ENCODE results near the gene GPR146. TPM values are rescaled to one million over a fixed set of nuclear protein-coding genes. Genes with fewer than 3 reads are reported as not detected.
A peak's percentile ranks its signal among the peaks of the same experiment; 100 is the strongest.

Gene GPR146
- total and polyA plus RNA-seq, 7 donors, result 3.0 to 33.5 (median 10.8) TPM

DNA sequence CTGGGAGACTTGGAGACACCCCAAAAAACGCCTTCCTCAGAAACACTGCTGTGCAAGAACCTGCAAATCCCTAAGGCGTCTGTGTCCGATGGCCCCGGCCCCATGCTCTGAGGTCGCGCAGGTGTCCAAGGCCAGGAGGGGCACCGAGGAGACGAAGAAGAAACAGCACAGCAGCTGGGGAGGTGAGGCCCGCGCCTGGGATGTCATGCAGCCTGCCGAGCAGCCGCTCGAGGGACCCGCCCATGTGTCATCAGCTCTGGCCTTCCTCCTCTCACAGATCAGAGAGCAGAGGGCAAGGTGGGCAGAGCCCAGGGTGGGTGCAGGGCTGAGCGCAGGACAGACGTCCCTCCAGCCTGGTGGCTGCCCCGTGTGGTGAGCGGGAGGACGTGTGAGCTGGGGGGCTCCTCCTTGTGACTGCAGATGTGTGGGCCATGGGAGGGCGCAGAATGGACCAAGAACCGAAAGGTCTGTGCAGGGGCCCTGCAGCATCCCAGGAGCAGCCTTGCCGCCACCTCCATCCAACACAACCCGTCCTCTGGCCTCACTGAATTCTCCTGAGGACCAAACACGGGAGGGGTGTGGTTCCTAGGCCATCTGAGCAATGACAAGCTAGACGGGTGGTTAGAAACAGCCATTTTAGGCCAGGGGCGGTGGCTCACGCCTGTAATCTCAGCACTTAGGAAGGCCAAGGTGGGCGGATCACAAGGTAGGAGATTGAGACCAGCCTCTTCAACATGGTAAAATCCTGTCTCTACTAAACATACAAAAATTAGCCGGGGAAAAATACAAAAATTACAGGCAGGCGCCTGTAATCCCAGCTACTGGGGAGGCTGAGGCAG, 30.5 kb downstream of the GPR146 start:
- Histone ChIP-seq H3K27ac (no peak overlapping the region), H3K4me3 (no peak overlapping the region), H3K9me3 (no peaks in the 10 kb centered on the region), H3K4me1 (peaks cover 0 to 8% (median 0%) of the 10 kb centered on the region in 4 donors), H3K36me3 (no peaks in the 10 kb centered on the region), H3K27me3 (no peaks in the 10 kb centered on the region)
- DNase-seq, result no peak
- TF ChIP-seq, protein P1, sequence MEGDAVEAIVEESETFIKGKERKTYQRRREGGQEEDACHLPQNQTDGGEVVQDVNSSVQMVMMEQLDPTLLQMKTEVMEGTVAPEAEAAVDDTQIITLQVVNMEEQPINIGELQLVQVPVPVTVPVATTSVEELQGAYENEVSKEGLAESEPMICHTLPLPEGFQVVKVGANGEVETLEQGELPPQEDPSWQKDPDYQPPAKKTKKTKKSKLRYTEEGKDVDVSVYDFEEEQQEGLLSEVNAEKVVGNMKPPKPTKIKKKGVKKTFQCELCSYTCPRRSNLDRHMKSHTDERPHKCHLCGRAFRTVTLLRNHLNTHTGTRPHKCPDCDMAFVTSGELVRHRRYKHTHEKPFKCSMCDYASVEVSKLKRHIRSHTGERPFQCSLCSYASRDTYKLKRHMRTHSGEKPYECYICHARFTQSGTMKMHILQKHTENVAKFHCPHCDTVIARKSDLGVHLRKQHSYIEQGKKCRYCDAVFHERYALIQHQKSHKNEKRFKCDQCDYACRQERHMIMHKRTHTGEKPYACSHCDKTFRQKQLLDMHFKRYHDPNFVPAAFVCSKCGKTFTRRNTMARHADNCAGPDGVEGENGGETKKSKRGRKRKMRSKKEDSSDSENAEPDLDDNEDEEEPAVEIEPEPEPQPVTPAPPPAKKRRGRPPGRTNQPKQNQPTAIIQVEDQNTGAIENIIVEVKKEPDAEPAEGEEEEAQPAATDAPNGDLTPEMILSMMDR (IDR thresholded peaks at IDR 0.05), result no peak
- no peak for TF ChIP-seq POLR2A (IDR thresholded peaks at IDR 0.05)
- TF ChIP-seq POLR2AphosphoS5 (IDR thresholded peaks at IDR 0.05), result no peak
- TF ChIP-seq EP300 (IDR thresholded peaks at IDR 0.05), result no peak
- 82 to 86% methylated on average over 30 of the region's 30 CpGs for WGBS, 2 donors
- intact Hi-C loops (cut with DNase I), result no loop called here

DNA sequence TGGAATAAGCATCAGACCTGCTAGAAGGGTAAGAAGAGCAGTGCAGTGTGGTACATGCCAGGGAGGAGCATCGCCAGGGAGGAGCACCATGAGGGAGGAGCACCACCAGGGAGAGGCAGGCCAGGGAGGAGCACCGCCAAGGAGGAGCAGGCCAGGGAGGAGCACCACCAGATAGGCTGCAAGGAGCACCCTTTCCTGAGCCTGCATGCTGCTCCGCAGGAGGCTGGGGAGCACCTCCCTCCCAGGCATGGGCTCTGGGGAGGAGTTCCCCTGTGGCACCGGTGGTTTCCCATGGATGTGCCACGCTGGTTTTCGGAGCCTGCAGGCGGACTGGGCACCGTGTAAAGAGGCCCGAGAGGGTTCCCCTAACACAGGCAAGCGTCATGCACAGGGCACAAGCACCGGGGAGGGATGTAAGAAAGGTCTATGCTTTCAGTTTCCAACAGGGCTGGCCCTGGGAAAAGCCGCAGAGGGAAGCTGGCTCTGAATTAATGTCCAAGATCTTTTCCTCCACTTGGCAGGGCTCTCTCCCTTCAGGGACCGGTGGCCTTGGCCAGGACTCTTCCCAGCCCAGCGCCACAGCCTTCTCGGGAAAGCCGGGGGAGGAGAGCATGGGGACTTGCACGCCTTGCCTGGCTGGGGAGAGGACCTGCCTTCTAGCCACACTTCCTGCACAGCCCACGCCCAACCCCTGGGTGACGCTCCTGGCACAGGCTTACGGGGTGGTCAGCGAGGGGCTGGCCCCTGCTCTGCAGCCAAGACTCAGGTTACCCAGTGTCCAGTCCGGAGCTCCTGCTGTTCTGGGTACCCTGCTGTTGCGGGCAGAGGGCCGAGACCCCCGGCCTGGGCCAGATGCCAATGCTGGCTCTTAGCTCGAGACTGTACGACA, 32.1 kb downstream of the GPR146 start:
- intact Hi-C loops (cut with DNase I), result no loop called here
- peaks cover 0 to 11% (median 2%) of the 10 kb centered on the region in 4 donors for H3K4me1 ChIP-seq
- DNase-seq, result no peak
- 85 to 86% methylated on average over 27 of the region's 27 CpGs for WGBS, 2 donors
- H3K9me3 ChIP-seq, result no peaks in the 10 kb centered on the region
- H3K27me3 ChIP-seq, result no peaks in the 10 kb centered on the region
- H3K27ac ChIP-seq, result peak overlapping the region in 2 of 4 donors; percentile 16 to 27
- H3K36me3 ChIP-seq, result no peaks in the 10 kb centered on the region
- H3K4me3 ChIP-seq, result no peak overlapping the region
- TF ChIP-seq, protein P1 (IDR thresholded peaks at IDR 0.05), result no peak
- TF ChIP-seq POLR2AphosphoS5 (IDR thresholded peaks at IDR 0.05) (no peak), POLR2A (IDR thresholded peaks at IDR 0.05) (no peak)

DNA sequence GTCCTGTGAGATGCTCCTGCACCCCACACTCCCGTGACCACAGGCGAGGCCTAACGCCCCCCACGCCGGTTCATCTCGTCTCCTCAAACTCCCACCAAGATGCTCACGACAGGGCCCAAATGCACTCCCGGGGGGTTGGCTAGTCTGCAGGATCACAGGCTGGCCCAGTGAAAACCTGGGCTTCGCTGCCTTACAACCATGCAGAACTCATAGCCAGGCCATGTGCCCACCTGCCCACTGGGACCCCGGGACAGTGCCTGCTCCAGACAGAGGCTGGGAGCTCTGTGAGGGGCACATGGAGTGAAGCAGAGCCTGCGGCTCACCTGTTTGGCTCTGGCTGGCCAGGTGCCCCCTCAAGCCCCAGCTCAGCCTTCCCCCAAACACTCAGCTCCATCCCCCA, 34.2 kb downstream of the GPR146 start:
- no peak overlapping the region for H3K27ac ChIP-seq
- no peaks in the 10 kb centered on the region for H3K27me3 ChIP-seq
- 95% methylated on average over 11 of the region's 11 CpGs for WGBS, 2 donors
- no peaks in the 10 kb centered on the region for H3K9me3 ChIP-seq
- TF ChIP-seq POLR2A (IDR thresholded peaks at IDR 0.05) (no peak), POLR2AphosphoS5 (IDR thresholded peaks at IDR 0.05) (no peak), EP300 (IDR thresholded peaks at IDR 0.05) (no peak)
- TF ChIP-seq, protein P1 (IDR thresholded peaks at IDR 0.05), result no peak
- no peak overlapping the region for H3K4me3 ChIP-seq
- no peak for DNase-seq
- no peaks in the 10 kb centered on the region for H3K36me3 ChIP-seq
- peaks cover 0 to 14% (median 13%) of the 10 kb centered on the region in 4 donors for H3K4me1 ChIP-seq
- intact Hi-C loops (cut with DNase I), result no loop called here

DNA sequence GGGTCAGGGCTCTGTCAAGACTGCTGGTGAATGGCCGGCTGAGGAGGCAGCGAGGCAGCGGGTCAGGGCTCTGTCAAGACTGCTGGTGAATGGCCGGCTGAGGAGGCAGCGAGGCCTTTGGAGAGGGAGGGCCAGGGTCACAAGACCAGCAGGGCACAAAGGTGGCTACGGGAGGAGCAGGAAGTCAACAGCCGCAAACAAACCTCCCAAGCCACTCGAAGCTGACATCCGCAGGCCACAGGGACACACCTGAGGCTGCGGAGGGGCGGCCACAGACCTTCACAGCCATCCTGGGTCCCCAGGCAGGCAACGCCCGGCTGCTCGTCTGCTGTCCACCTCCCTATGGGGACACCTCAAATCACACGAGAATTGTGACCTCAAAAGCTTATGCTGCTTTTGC, 34.6 kb downstream of the GPR146 start:
- no peak for DNase-seq
- WGBS, 2 donors, result 60 to 88% methylated on average over 15 of the region's 15 CpGs
- H3K4me1 ChIP-seq, result peaks cover 0 to 14% (median 13%) of the 10 kb centered on the region in 4 donors
- intact Hi-C loops (cut with DNase I), result no loop called here
- H3K36me3 ChIP-seq, result no peaks in the 10 kb centered on the region
- H3K27me3 ChIP-seq, result no peaks in the 10 kb centered on the region
- no peak overlapping the region for H3K4me3 ChIP-seq
- no peak for TF ChIP-seq EP300 (IDR thresholded peaks at IDR 0.05)
- TF ChIP-seq POLR2A (IDR thresholded peaks at IDR 0.05), result no peak
- no peak for TF ChIP-seq POLR2AphosphoS5 (IDR thresholded peaks at IDR 0.05)
- TF ChIP-seq, protein P1 (IDR thresholded peaks at IDR 0.05), result no peak
- no peak overlapping the region for H3K27ac ChIP-seq
- no peaks in the 10 kb centered on the region for H3K9me3 ChIP-seq
